ENCODE results near the gene LHPP.

Gene LHPP

GRCh38 chr10:124559372-124560132 is 97.9 kb downstream of the LHPP start:
- DNase-seq = no peak

GRCh38 chr10:124560377-124561105 is 98.9 kb downstream of the LHPP start:
- DNase-seq = peak; percentile 81

- DNase-seq = no peak
Observed at GRCh38 chr10:124561206-124561605, 99.6 kb downstream of the LHPP start.

- DNase-seq = no peak
Observed at GRCh38 chr10:124562425-124563060, 100.9 kb downstream of the LHPP start.

GRCh38 chr10:124563320-124564040 is 101.9 kb downstream of the LHPP start:
- DNase-seq = no peak

- DNase-seq = no peak
Observed at GRCh38 chr10:124564881-124565280, 103.3 kb downstream of the LHPP start.

GRCh38 chr10:124565565-124566221 is 104.1 kb downstream of the LHPP start:
- peak; percentile 81 for DNase-seq

- DNase-seq = no peak
Observed at GRCh38 chr10:124566222-124566888, 104.7 kb downstream of the LHPP start.

GRCh38 chr10:124566981-124567835 is 105.6 kb downstream of the LHPP start:
- no peak for DNase-seq

- DNase-seq = no peak
Observed at GRCh38 chr10:124568339-124568738, 106.7 kb downstream of the LHPP start.

GRCh38 chr10:124568848-124569622 is 107.4 kb downstream of the LHPP start:
- no peak for DNase-seq

- no peak for DNase-seq
Observed at GRCh38 chr10:124569623-124570470, 108.2 kb downstream of the LHPP start.

- DNase-seq = no peak
Observed at GRCh38 chr10:124570646-124571045, 109.0 kb downstream of the LHPP start.

GRCh38 chr10:124572751-124573150 is 111.1 kb downstream of the LHPP start:
- no peak for DNase-seq

GRCh38 chr10:124573726-124574455 is 112.3 kb downstream of the LHPP start:
- DNase-seq = no peak

GRCh38 chr10:124574456-124575070 is 112.9 kb downstream of the LHPP start:
- no peak for DNase-seq

- no peak for DNase-seq
Observed at GRCh38 chr10:124575107-124576035, 113.7 kb downstream of the LHPP start.
